Natural killer cell (primary cell): ENCODE results near the gene LYPD1. TPM values are rescaled to one million over a fixed set of nuclear protein-coding genes. Genes with fewer than 3 reads are reported as not detected.

Source experiments
- ATAC-seq, 3 donors: fragments of 150-1000 bp in 2 of 3; fragments of 200-7000 bp in 1 of 3; cut with Tn5 transposase; 1 replicate in 1 of 3; 2 replicates in 2 of 3; pipeline ENCODE4 v1.10.0; 2021; ENCODE audit warnings: mild to moderate bottlenecking in 2 of 3, moderate library complexity in 2 of 3
- DNase-seq, 2 donors: peaks; one replicate each; pipeline versions ENCODE4 v3.0.0 to v3.0.0-alpha.2; 2013 to 2021; ENCODE audit warnings: mixed read lengths in 1 of 2
- H3K27ac ChIP-seq: one replicate; pipeline ENCODE4 v1.5.1; 2013; ENCODE audit warnings: mild to moderate bottlenecking, low read length
- H3K27me3 ChIP-seq: one replicate; pipeline ENCODE4 v1.6.1; 2013; ENCODE audit warnings: low read length; ENCODE audit not compliant: control insufficient read depth, insufficient read depth
- H3K36me3 ChIP-seq: one replicate; pipeline ENCODE4 v1.6.1; 2013; ENCODE audit warnings: low read length; ENCODE audit not compliant: control insufficient read depth, insufficient read depth
- H3K4me1 ChIP-seq: one replicate; pipeline ENCODE4 v1.6.1; 2013; ENCODE audit warnings: low read length; ENCODE audit not compliant: control insufficient read depth, insufficient read depth
- H3K4me3 ChIP-seq: one replicate; pipeline ENCODE4 v1.5.1; 2013; ENCODE audit warnings: low read length
- H3K9me3 ChIP-seq: one replicate; pipeline ENCODE4 v1.6.1; 2013; ENCODE audit warnings: low read length; ENCODE audit not compliant: control insufficient read depth, insufficient read depth
- H3K27ac Mint-ChIP-seq, 2 donors: one replicate each; pipeline ENCODE4 v1.8.0; 2022; ENCODE audit warnings: mild to moderate bottlenecking in 2 of 2, mixed read lengths in 2 of 2, moderate library complexity in 1 of 2
- H3K27me3 Mint-ChIP-seq, 2 donors: one replicate each; pipeline ENCODE4 v1.8.0; 2022; ENCODE audit warnings: low read depth in 2 of 2, mixed read lengths in 2 of 2
- H3K36me3 Mint-ChIP-seq: one replicate; pipeline ENCODE4 v1.8.0; 2022; ENCODE audit warnings: mixed read lengths
- H3K4me1 Mint-ChIP-seq, 2 donors: one replicate each; pipeline ENCODE4 v1.8.0; 2022; ENCODE audit warnings: mixed read lengths in 2 of 2
- H3K4me3 Mint-ChIP-seq: one replicate; pipeline ENCODE4 v1.8.0; 2022; ENCODE audit warnings: mild to moderate bottlenecking, moderate library complexity, mixed read lengths
- H3K9me3 Mint-ChIP-seq, 2 donors: one replicate each; pipeline ENCODE4 v1.8.0; 2022; ENCODE audit warnings: mixed read lengths in 2 of 2
- WGBS: methylation state at CpG from one replicate; pipeline ENCODE4 v1.1.7; 2013; ENCODE audit warnings: missing lambda C conversion rate; ENCODE audit not compliant: insufficient coverage; 5-methylcytosine and 5-hydroxymethylcytosine counted together
- intact Hi-C: fragments of 100-400 bp; cut with micrococcal nuclease; formaldehyde crosslinking; loops from one replicate; pipeline ENCODE4 v1.14.2; 2022
- total RNA-seq, 4 donors: library from RNA; stranded (reverse); fragments of 120-200 nt in 1 of 4; gene quantifications; one replicate each; pipeline versions ENCODE4 v1.2.3 to v1.2.4, GENCODE V29; 2013 to 2022
- TF ChIP-seq, protein P1 (sequence below): fragments of 200-600 bp; IDR thresholded peaks from one replicate; pipeline ENCODE4 v1.8.0; 2022; ENCODE audit warnings: antibody characterized with exemption

The LYPD1 gene
- total RNA-seq, 3 donors from 2014 or later (not counting 1 experiment from before 2014, with no cell fraction given), result not detected

- DNase-seq, result no peak
- intact Hi-C loops, result no loop called here
- Histone ChIP-seq H3K9me3 (peaks cover 2% of the 10 kb centered on the region), H3K27ac (no peak overlapping the region), H3K4me1 (no peaks in the 10 kb centered on the region), H3K27me3 (peaks cover 7% of the 10 kb centered on the region), H3K4me3 (no peak overlapping the region), H3K36me3 (no peaks in the 10 kb centered on the region)
- Mint-ChIP-seq H3K36me3 (no peaks in the 10 kb centered on the region), H3K9me3 (no peaks in the 10 kb centered on the region), H3K4me3 (no peak overlapping the region), H3K27me3 (peaks cover 16 to 22% of the 10 kb centered on the region in 2 donors), H3K27ac (no peak overlapping the region), H3K4me1 (no peaks in the 10 kb centered on the region)
- no peak for ATAC-seq
- 4% methylated on average over 44 of the region's 44 CpGs for WGBS
- TF ChIP-seq, protein P1, sequence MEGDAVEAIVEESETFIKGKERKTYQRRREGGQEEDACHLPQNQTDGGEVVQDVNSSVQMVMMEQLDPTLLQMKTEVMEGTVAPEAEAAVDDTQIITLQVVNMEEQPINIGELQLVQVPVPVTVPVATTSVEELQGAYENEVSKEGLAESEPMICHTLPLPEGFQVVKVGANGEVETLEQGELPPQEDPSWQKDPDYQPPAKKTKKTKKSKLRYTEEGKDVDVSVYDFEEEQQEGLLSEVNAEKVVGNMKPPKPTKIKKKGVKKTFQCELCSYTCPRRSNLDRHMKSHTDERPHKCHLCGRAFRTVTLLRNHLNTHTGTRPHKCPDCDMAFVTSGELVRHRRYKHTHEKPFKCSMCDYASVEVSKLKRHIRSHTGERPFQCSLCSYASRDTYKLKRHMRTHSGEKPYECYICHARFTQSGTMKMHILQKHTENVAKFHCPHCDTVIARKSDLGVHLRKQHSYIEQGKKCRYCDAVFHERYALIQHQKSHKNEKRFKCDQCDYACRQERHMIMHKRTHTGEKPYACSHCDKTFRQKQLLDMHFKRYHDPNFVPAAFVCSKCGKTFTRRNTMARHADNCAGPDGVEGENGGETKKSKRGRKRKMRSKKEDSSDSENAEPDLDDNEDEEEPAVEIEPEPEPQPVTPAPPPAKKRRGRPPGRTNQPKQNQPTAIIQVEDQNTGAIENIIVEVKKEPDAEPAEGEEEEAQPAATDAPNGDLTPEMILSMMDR, result no peak
Measured at GRCh38 chr2:132670496-132671150, 618 bp upstream of the LYPD1 start.

DNA sequence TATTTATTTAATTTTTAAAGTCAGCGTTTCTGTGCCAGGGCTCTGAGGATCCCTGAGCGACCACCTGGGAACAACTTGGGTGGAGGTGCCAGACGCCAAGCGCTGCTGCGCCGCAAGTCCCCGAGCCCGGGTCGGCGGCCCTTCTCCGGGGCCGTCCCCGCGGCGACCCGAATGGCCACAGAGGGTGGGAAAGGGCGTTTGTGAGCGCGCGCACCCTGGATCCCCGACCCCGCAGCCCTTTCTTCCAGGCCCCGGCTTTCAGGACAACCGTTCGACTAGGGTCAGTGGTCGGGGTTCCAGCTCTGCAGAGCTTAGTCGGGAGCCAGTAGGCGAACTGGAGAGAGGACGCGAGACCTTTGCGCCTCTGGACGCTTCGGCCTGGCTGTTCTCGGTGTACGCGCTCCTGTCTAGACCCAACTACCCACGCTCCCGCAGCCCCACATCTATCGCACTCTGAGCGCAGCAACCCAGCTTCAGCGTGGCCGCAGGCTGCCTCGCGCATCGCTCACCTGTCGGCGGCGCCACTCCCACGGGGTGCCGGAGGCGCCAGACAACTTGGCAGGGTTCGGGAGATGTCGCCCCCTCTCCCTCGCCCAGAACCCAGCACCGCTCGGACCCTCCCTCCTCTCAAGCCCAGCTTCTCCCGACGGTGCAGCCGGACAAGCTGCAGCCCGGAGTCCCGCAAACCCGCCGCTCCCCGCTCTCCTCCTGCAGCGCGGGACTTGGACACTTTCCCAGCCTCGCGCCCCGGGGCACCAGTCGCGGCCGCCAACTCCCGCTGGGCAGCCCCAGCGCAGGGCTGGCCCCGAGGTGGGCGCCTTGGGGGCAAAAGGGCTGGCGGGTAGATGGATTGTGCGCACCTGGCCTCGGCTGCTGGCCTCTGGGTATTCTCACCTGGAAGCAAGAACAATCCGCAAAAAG lies 758 bp downstream of the LYPD1 start:
- ATAC-seq, result no peak
- H3K9me3 Mint-ChIP-seq, result no peaks in the 10 kb centered on the region
- Histone ChIP-seq H3K9me3 (peaks cover 2% of the 10 kb centered on the region), H3K27ac (no peak overlapping the region), H3K4me3 (no peak overlapping the region), H3K4me1 (no peaks in the 10 kb centered on the region), H3K27me3 (peaks cover 7% of the 10 kb centered on the region), H3K36me3 (no peaks in the 10 kb centered on the region)
- no peak for DNase-seq
- no peak overlapping the region for H3K27ac Mint-ChIP-seq
- WGBS, result 4% methylated on average over 80 of the region's 80 CpGs
- H3K4me3 Mint-ChIP-seq, result no peak overlapping the region
- H3K4me1 Mint-ChIP-seq, result no peaks in the 10 kb centered on the region
- TF ChIP-seq, protein P1, result no peak
- no peaks in the 10 kb centered on the region for H3K36me3 Mint-ChIP-seq
- intact Hi-C loops, result no loop called here
- peaks cover 16 to 22% of the 10 kb centered on the region in 2 donors for H3K27me3 Mint-ChIP-seq

- intact Hi-C loops, result no loop called here
- DNase-seq (no peak), ATAC-seq (no peak)
- H3K36me3 ChIP-seq, result no peaks in the 10 kb centered on the region
- H3K9me3 ChIP-seq, result peaks cover 2% of the 10 kb centered on the region
- no peak overlapping the region for H3K27ac ChIP-seq
- Mint-ChIP-seq H3K27me3 (peaks cover 16 to 22% of the 10 kb centered on the region in 2 donors), H3K36me3 (no peaks in the 10 kb centered on the region), H3K4me3 (no peak overlapping the region), H3K4me1 (no peaks in the 10 kb centered on the region), H3K9me3 (peaks cover 0 to 2% of the 10 kb centered on the region in 2 donors), H3K27ac (no peak overlapping the region)
- H3K4me1 ChIP-seq, result no peaks in the 10 kb centered on the region
- 6% methylated on average over 21 of the region's 25 CpGs for whole genome bisulfite sequencing
- H3K4me3 ChIP-seq, result no peak overlapping the region
- peaks cover 7% of the 10 kb centered on the region for H3K27me3 ChIP-seq
- TF ChIP-seq, protein P1, result no peak
Measured at GRCh38 chr2:132668189-132668823, 1.7 kb downstream of the LYPD1 start.
